ENCODE measurements around the gene FLAD1. TPM values are rescaled to one million over a fixed set of nuclear protein-coding genes. Genes with fewer than 3 reads are reported as not detected.

The FLAD1 gene
- total and polyA plus RNA-seq, 2 of the 8 experiments (the other 6 are each of a cell fraction or from before 2014, with no cell fraction given), result 104 to 143 TPM

DNA sequence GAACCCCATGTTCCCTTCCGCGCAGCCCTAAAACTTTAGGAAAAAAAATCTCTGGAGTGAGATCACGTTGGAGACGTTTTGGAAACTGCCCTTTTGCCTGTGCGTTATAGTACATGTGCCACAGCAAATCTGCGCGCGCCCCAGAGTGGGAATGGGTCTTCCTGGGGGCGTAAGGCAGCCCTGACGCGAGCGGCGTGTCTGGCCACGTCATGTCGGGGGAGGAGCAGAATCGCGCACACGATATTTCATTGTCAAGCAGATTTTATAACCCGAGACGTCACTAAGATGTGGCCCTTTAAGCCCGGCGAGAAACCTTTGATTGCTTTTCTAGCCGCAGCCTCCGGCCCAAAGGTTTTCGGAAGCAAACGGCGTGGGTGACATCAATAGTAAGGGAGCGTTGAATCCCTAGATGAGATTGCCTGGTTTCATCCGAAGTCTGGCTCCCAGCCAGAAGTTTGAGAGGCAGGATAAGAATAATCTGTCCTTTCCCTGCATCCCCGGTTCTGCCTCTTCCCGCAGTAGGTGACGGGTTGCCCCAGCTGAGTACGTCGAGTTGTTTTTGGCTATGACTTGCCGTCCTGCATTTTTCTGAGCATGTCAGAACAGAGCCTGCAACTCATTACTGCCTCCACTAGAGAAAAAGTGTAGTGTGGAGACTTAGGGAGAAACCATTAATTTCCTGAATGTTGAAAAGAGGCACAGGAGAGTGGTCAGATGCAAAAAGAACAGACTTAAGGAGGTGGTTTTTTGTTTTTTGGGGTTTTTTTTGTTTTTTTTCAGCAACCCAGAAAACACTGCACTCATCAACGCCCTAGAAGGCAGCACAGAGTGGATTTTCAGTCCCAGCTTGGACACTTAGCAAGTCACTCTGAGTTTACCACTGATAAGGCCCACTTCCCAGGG lies 45.8 kb upstream of the FLAD1 start (continued):
- TF ChIP-seq, protein P1, sequence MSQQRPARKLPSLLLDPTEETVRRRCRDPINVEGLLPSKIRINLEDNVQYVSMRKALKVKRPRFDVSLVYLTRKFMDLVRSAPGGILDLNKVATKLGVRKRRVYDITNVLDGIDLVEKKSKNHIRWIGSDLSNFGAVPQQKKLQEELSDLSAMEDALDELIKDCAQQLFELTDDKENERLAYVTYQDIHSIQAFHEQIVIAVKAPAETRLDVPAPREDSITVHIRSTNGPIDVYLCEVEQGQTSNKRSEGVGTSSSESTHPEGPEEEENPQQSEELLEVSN (IDR thresholded peaks at IDR 0.05), result no peak
- TF ChIP-seq SP4 (IDR thresholded peaks at IDR 0.05; ENCODE audit: low read length) (no peak), KDM5A (IDR thresholded peaks at IDR 0.05; ENCODE audit: low read length) (no peak), CBX5 (IDR thresholded peaks at IDR 0.05; ENCODE audit: low read depth, low read length) (no peak), EP300 (IDR thresholded peaks at IDR 0.05; ENCODE audit: borderline replicate concordance in 1 of 2, low read depth in 2 of 2, low read length in 2 of 2) (peak in 1 of 2 experiments; percentile 98; a peak in 2 of 3 replicates), RXRA (IDR thresholded peaks at IDR 0.05; ENCODE audit: insufficient read depth, low read depth, low read length) (no peak), KDM1A (IDR thresholded peaks at IDR 0.05; ENCODE audit: borderline replicate concordance, low read length) (no peak), BACH1 (IDR thresholded peaks at IDR 0.05; ENCODE audit: low read length) (peak; percentile 83), TAF7 (optimal IDR thresholded peaks at IDR 0.05; ENCODE audit: borderline replicate concordance, low read depth, low read length) (peak; percentile 56), CEBPB (IDR thresholded peaks at IDR 0.05; ENCODE audit: low read depth, low read length) (no peak), MAFK (IDR thresholded peaks at IDR 0.05; ENCODE audit: low read depth, low read length) (no peak), SIN3A (conservative IDR thresholded peaks at IDR 0.05 in 1 of 2, IDR thresholded peaks at IDR 0.05 in 1 of 2; ENCODE audit: low read depth in 1 of 2, low read length in 2 of 2) (peak in 1 of 2 experiments; percentile 43; a peak in 2 of 4 replicates), HDAC2 (IDR thresholded peaks at IDR 0.05; ENCODE audit: borderline replicate concordance in 1 of 2, low read depth in 2 of 2, low read length in 2 of 2) (no peak), SP2 (IDR thresholded peaks at IDR 0.05; ENCODE audit: low read length) (no peak), TEAD4 (IDR thresholded peaks at IDR 0.05; ENCODE audit: low read depth, low read length) (0 out of 2 replicates have a peak, but pooled peaks have one; percentile 34), CTBP2 (IDR thresholded peaks at IDR 0.05; ENCODE audit: borderline replicate concordance, insufficient read depth, insufficient read length, low read length) (no peak), BCL11A (IDR thresholded peaks at IDR 0.05; ENCODE audit: low read depth in 2 of 2, low read length in 2 of 2) (no peak), HDAC6 (IDR thresholded peaks at IDR 0.05; ENCODE audit: low read depth, low read length) (no peak), SUZ12 (IDR thresholded peaks at IDR 0.05; ENCODE audit: low read length) (no peak), JUN (IDR thresholded peaks at IDR 0.05; ENCODE audit: low read depth, low read length) (no peak), SRF (IDR thresholded peaks at IDR 0.05; ENCODE audit: low read depth, low read length) (no peak)
- TF ChIP-seq, protein P2, sequence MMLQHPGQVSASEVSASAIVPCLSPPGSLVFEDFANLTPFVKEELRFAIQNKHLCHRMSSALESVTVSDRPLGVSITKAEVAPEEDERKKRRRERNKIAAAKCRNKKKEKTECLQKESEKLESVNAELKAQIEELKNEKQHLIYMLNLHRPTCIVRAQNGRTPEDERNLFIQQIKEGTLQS (IDR thresholded peaks at IDR 0.05; ENCODE audit: insufficient read depth, low read depth, low read length), result no peak

All from H1 (cell line).